ENCODE data around the gene KLF2. TPM values are rescaled to one million over a fixed set of nuclear protein-coding genes. Genes with fewer than 3 reads are reported as not detected.
A peak's percentile ranks its signal among the peaks of the same experiment; 100 is the strongest.

Gene KLF2
- total RNA-seq, 2 experiments from 2014 or later = 0.94 to 1.0 TPM

- no peak for TF ChIP-seq CTCF (IDR thresholded peaks at IDR 0.05)
- no peak for DNase-seq
- no peak for ATAC-seq
- intact Hi-C loops (cut with micrococcal nuclease) = no loop called here
- ChIA-PET POLR2A (no interaction called here), CTCF (no interaction called here)
- H3K4me1 Mint-ChIP-seq (ENCODE audit: low read depth) = peaks cover 11% of the 10 kb centered on the region
- H3K36me3 Mint-ChIP-seq (ENCODE audit: low read depth) = no peaks in the 10 kb centered on the region
- H3K9me3 Mint-ChIP-seq = peaks cover 3% of the 10 kb centered on the region
- H3K27me3 Mint-ChIP-seq = peaks cover 12% of the 10 kb centered on the region
- H3K4me3 Mint-ChIP-seq = no peak overlapping the region
- H3K27ac Mint-ChIP-seq = no peak overlapping the region
These were observed 3.6 kb upstream of the KLF2 start for GRCh38 chr19:16320987-16321386.

- Mint-ChIP-seq H3K36me3 (ENCODE audit: low read depth) (no peaks in the 10 kb centered on the region), H3K27ac (no peak overlapping the region), H3K4me3 (peak overlapping the region; percentile 55), H3K4me1 (ENCODE audit: low read depth) (peaks cover 40% of the 10 kb centered on the region), H3K27me3 (peaks cover 24% of the 10 kb centered on the region), H3K9me3 (no peaks in the 10 kb centered on the region)
- ChIA-PET CTCF (interaction anchor here (0.9 to 1.3 kb wide), 3 partner anchors 17 to 58 kb away, joined by 3 to 4 read pairs (median 3); no protein-coding TSS in a partner anchor), POLR2A (interaction anchor here (0.6 kb wide), 1 partner anchor 230 kb away, joined by 3 read pairs; no protein-coding TSS in a partner anchor)
- TF ChIP-seq CTCF (IDR thresholded peaks at IDR 0.05) = no peak
- ATAC-seq (no peak), DNase-seq (peak; percentile 53)
- intact Hi-C loops (cut with micrococcal nuclease) = no loop called here
These were observed 518 bp downstream of the KLF2 start for GRCh38 chr19:16325161-16325527.

GRCh38 chr19:16325641-16326400 is 1.2 kb downstream of the KLF2 start:
- Mint-ChIP-seq H3K4me3 (peak overlapping the region; percentile 67), H3K4me1 (ENCODE audit: low read depth) (peaks cover 45% of the 10 kb centered on the region), H3K27ac (peak overlapping the region; percentile 22), H3K9me3 (no peaks in the 10 kb centered on the region), H3K36me3 (ENCODE audit: low read depth) (no peaks in the 10 kb centered on the region), H3K27me3 (peaks cover 24% of the 10 kb centered on the region)
- ATAC-seq (no peak), DNase-seq (peak; percentile 36)
- TF ChIP-seq CTCF (IDR thresholded peaks at IDR 0.05) = no peak
- ChIA-PET CTCF (interaction anchor here (0.9 to 1.3 kb wide), 3 partner anchors 16 to 57 kb away, joined by 3 to 4 read pairs (median 3); no protein-coding TSS in a partner anchor), POLR2A (no interaction called here)
- intact Hi-C loops (cut with micrococcal nuclease) = no loop called here

GRCh38 chr19:16326401-16327168 is 2.0 kb downstream of the KLF2 start:
- CTCF ChIA-PET = no interaction called here
- no peak for DNase-seq
- Mint-ChIP-seq H3K36me3 (ENCODE audit: low read depth) (no peaks in the 10 kb centered on the region), H3K27ac (peak overlapping the region; percentile 6), H3K9me3 (no peaks in the 10 kb centered on the region), H3K27me3 (peaks cover 24% of the 10 kb centered on the region), H3K4me3 (peak overlapping the region; percentile 67), H3K4me1 (ENCODE audit: low read depth) (peaks cover 52% of the 10 kb centered on the region)
- intact Hi-C loops (cut with micrococcal nuclease) = no loop called here
- POLR2A ChIA-PET = interaction anchor here (3.3 to 4.4 kb wide), 2 partner anchors 12 to 50 kb away, joined by 10 to 26 read pairs; no protein-coding TSS in a partner anchor
- TF ChIP-seq CTCF (IDR thresholded peaks at IDR 0.05) = no peak
- no peak for ATAC-seq

GRCh38 chr19:16327169-16327475 is 2.5 kb downstream of the KLF2 start:
- Mint-ChIP-seq H3K36me3 (ENCODE audit: low read depth) (no peaks in the 10 kb centered on the region), H3K4me1 (ENCODE audit: low read depth) (peaks cover 55% of the 10 kb centered on the region), H3K4me3 (peak overlapping the region; percentile 51), H3K27ac (no peak overlapping the region), H3K27me3 (peaks cover 24% of the 10 kb centered on the region), H3K9me3 (no peaks in the 10 kb centered on the region)
- ChIA-PET CTCF (interaction anchor here (1.3 to 2.5 kb wide), 5 partner anchors 12 to 80 kb away, joined by 4 to 19 read pairs (median 15); no protein-coding TSS in a partner anchor), POLR2A (interaction anchor here (0.6 to 4.4 kb wide), 6 partner anchors 12 to 82 kb away, joined by 3 to 26 read pairs (median 4); no protein-coding TSS in a partner anchor)
- TF ChIP-seq CTCF (IDR thresholded peaks at IDR 0.05) = no peak
- intact Hi-C loops (cut with micrococcal nuclease) = no loop called here
- DNase-seq (no peak), ATAC-seq (no peak)
